HCT116 (cell line): ENCODE data around the gene MTARC2.

ENCODE experiments used
- CEBPB ChIP-seq: IDR thresholded peaks from 2 replicates; pipeline ENCODE4 v1.6.1; 2012; ENCODE audit warnings: low read depth
- CTCF ChIP-seq, 3 experiments: fragments of 200-600 bp in 1 of 3; sonication (generic) in 1 of 3; IDR thresholded peaks in 2 of 3; conservative IDR thresholded peaks in 1 of 3; 2 replicates each; pipeline ENCODE4 v1.5.1; 2012 to 2017; ENCODE audit warnings: low read depth in 2 of 3, low read length in 2 of 3, antibody characterized with exemption in 1 of 3, borderline replicate concordance in 1 of 3, control low read depth in 1 of 3, mild to moderate bottlenecking in 1 of 3, mixed read lengths in 1 of 3, mixed run types in 1 of 3, moderate library complexity in 1 of 3; ENCODE audit not compliant: insufficient read depth in 1 of 3
- EZH2 ChIP-seq: fragments of 200-600 bp; sonication (generic); IDR thresholded peaks from 2 replicates; pipeline ENCODE4 v1.6.1; 2017; ENCODE audit warnings: antibody characterized with exemption, mixed run types
- EZH2phosphoT487 ChIP-seq: fragments of 200-600 bp; IDR thresholded peaks from 2 replicates; pipeline ENCODE4 v1.6.1; 2018; ENCODE audit warnings: antibody characterized with exemption, borderline replicate concordance
- JUND ChIP-seq: IDR thresholded peaks from 2 replicates; pipeline ENCODE4 v1.6.1; 2012
- POLR2AphosphoS5 ChIP-seq: IDR thresholded peaks from 2 replicates; pipeline ENCODE4 v1.6.1; 2011; ENCODE audit warnings: mild to moderate bottlenecking, low read depth, low read length, moderate library complexity

DNA sequence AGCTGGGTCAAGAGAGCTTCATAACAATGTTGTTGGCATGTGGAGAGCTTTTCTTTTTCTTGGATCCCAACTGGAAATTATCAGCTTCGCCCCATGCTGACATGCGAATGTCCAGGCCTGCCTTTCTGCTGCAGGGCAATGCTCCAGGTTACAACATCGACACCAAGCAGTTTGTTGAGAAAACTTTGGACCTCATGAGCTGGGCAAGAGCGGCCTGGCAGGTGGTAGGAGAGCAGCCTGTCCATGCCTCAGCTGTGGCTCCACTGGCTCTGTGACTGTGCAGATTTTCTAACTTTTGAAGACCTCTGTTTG lies 80.0 kb downstream of the MTARC2 start:
- TF ChIP-seq CTCF (IDR thresholded peaks at IDR 0.05 in 2 of 3, conservative IDR thresholded peaks at IDR 0.05 in 1 of 3; ENCODE audit: borderline replicate concordance in 1 of 3, insufficient read depth in 1 of 3, low read depth in 2 of 3, low read length in 2 of 3) (no peak), JUND (no peak), POLR2AphosphoS5 (no peak), EZH2phosphoT487 (no peak), CEBPB (no peak), EZH2 (no peak)
